Measurements from ENCODE around the gene ITGB5.

Gene ITGB5

GRCh38 chr3:124858275-124858674 is 28.9 kb downstream of the ITGB5 start:
- DNase-seq = no peak

GRCh38 chr3:124856677-124857076 is 30.5 kb downstream of the ITGB5 start:
- DNase-seq = no peak

GRCh38 chr3:124854009-124854408 is 33.2 kb downstream of the ITGB5 start:
- no peak for DNase-seq

- no peak for DNase-seq
Measured at GRCh38 chr3:124853446-124853845, 33.7 kb downstream of the ITGB5 start.

- DNase-seq = no peak
Measured at GRCh38 chr3:124851905-124852304, 35.3 kb downstream of the ITGB5 start.

GRCh38 chr3:124851136-124851535 is 36.0 kb downstream of the ITGB5 start:
- no peak for DNase-seq

GRCh38 chr3:124850633-124851032 is 36.5 kb downstream of the ITGB5 start:
- no peak for DNase-seq

- DNase-seq = no peak
Measured at GRCh38 chr3:124850212-124850611, 37.0 kb downstream of the ITGB5 start.

- no peak for DNase-seq
Measured at GRCh38 chr3:124848300-124848699, 38.9 kb downstream of the ITGB5 start.

GRCh38 chr3:124847863-124848262 is 39.3 kb downstream of the ITGB5 start:
- DNase-seq = no peak

GRCh38 chr3:124847051-124847450 is 40.1 kb downstream of the ITGB5 start:
- no peak for DNase-seq

GRCh38 chr3:124846189-124846588 is 41.0 kb downstream of the ITGB5 start:
- DNase-seq = no peak

GRCh38 chr3:124845406-124845805 is 41.8 kb downstream of the ITGB5 start:
- no peak for DNase-seq

GRCh38 chr3:124843506-124844177 is 43.5 kb downstream of the ITGB5 start:
- no peak for DNase-seq

- no peak for DNase-seq
Measured at GRCh38 chr3:124843047-124843446, 44.1 kb downstream of the ITGB5 start.

- DNase-seq = no peak
Measured at GRCh38 chr3:124841517-124841916, 45.6 kb downstream of the ITGB5 start.

GRCh38 chr3:124840331-124840730 is 46.8 kb downstream of the ITGB5 start:
- no peak for DNase-seq

- DNase-seq = no peak
Measured at GRCh38 chr3:124839896-124840295, 47.3 kb downstream of the ITGB5 start.

- DNase-seq = no peak
Measured at GRCh38 chr3:124838963-124839362, 48.2 kb downstream of the ITGB5 start.

- no peak for DNase-seq
Measured at GRCh38 chr3:124837730-124838186, 49.4 kb downstream of the ITGB5 start.

GRCh38 chr3:124837065-124837464 is 50.1 kb downstream of the ITGB5 start:
- no peak for DNase-seq

GRCh38 chr3:124836448-124836847 is 50.7 kb downstream of the ITGB5 start:
- no peak for DNase-seq

GRCh38 chr3:124834723-124835718 is 52.1 kb downstream of the ITGB5 start:
- no peak for DNase-seq

Measured in 8988T (cell line).